ENCODE measurements around the gene UQCRFS1.

GRCh38 chr19:29189033-29189360, 24.0 kb downstream of the UQCRFS1 start:
- TF ChIP-seq EZH2phosphoT487 (IDR thresholded peaks at IDR 0.05; ENCODE audit: borderline replicate concordance, low read length) (no peak), CTCF (conservative IDR thresholded peaks at IDR 0.05; ENCODE audit: low read depth, low read length) (no peak), EZH2 (IDR thresholded peaks at IDR 0.05; ENCODE audit: low read length, unreplicated experiment) (no peak)
